HCT116 (cell line): ENCODE results near the gene MSRB2.

Experiments used
- CTCF ChIP-seq, 3 experiments: fragments of 200-600 bp in 1 of 3; sonication (generic) in 1 of 3; IDR thresholded peaks in 2 of 3; conservative IDR thresholded peaks in 1 of 3; 2 replicates each; pipeline ENCODE4 v1.5.1; 2012 to 2017; ENCODE audit warnings: low read depth in 2 of 3, low read length in 2 of 3, antibody characterized with exemption in 1 of 3, borderline replicate concordance in 1 of 3, control low read depth in 1 of 3, mild to moderate bottlenecking in 1 of 3, mixed read lengths in 1 of 3, mixed run types in 1 of 3, moderate library complexity in 1 of 3; ENCODE audit not compliant: insufficient read depth in 1 of 3
- EZH2 ChIP-seq: fragments of 200-600 bp; sonication (generic); IDR thresholded peaks from 2 replicates; pipeline ENCODE4 v1.6.1; 2017; ENCODE audit warnings: antibody characterized with exemption, mixed run types
- POLR2A ChIP-seq: IDR thresholded peaks from 2 replicates; pipeline ENCODE4 v1.7.0; 2011; ENCODE audit warnings: borderline replicate concordance; ENCODE audit not compliant: insufficient read depth, insufficient read length; ENCODE audit errors: extremely low read depth
- REST ChIP-seq: IDR thresholded peaks from 2 replicates; pipeline ENCODE4 v1.6.1; 2012; ENCODE audit warnings: low read depth
- YY1 ChIP-seq: IDR thresholded peaks from 2 replicates; pipeline ENCODE4 v1.6.1; 2011; ENCODE audit warnings: low read length, low read depth, moderate library complexity, mild to moderate bottlenecking; ENCODE audit not compliant: insufficient replicate concordance; ENCODE audit errors: extremely low read depth
- ZFX ChIP-seq: fragments of 450-650 bp; IDR thresholded peaks from 2 replicates; pipeline ENCODE4 v1.6.1; 2017

- TF ChIP-seq REST: no peak
- TF ChIP-seq CTCF (IDR thresholded peaks at IDR 0.05 in 2 of 3, conservative IDR thresholded peaks at IDR 0.05 in 1 of 3; ENCODE audit: borderline replicate concordance in 1 of 3, insufficient read depth in 1 of 3, low read depth in 2 of 3, low read length in 2 of 3): no peak
- no peak for TF ChIP-seq POLR2A
- TF ChIP-seq YY1: no peak
- TF ChIP-seq ZFX: no peak
- TF ChIP-seq EZH2: no peak
These were observed 59.8 kb downstream of the MSRB2 start for GRCh38 chr10:23155169-23155568.
